ENCODE measurements around the gene HS6ST3.

GRCh38 chr13:96551546-96551945, 461.6 kb downstream of the HS6ST3 start:
- TF ChIP-seq POLR2A (IDR thresholded peaks at IDR 0.05) (no peak), CTCF (IDR thresholded peaks at IDR 0.05) (no peak), POLR2AphosphoS5 (IDR thresholded peaks at IDR 0.05) (no peak), EP300 (IDR thresholded peaks at IDR 0.05) (no peak)

All from sigmoid colon (tissue), 4 donors.